HT-29 (cell line): Measurements from ENCODE around the gene SH2D4B. TPM values are rescaled to one million over a fixed set of nuclear protein-coding genes. Genes with fewer than 3 reads are reported as not detected.
"Not testable (repeated sequence)": the region's sequence is repeated elsewhere in the genome, so short reads cannot be mapped to it uniquely, and the experiment has no call there.

ENCODE experiments used
- DNase-seq: peaks from one replicate; pipeline ENCODE4 v3.0.0-alpha.2; 2015; ENCODE audit warnings: low spot score
- total RNA-seq: library from RNA; depleted of rRNA; stranded (reverse); fragments of >200 nt; shearing (Covaris generic); gene quantifications from 2 replicates; pipeline ENCODE4 v1.2.3, GENCODE V29; 2014

SH2D4B gene
- total RNA-seq, 1 experiment from 2014 or later = not detected

- DNase-seq = no peak
Observed at GRCh38 chr10:80523773-80524172, 13.9 kb upstream of the SH2D4B start.

- DNase-seq = no peak
Observed at GRCh38 chr10:80524190-80524909, 13.4 kb upstream of the SH2D4B start.

- DNase-seq = no peak
Observed at GRCh38 chr10:80526218-80526617, 11.5 kb upstream of the SH2D4B start.

GRCh38 chr10:80526742-80527141 lies 11.0 kb upstream of the SH2D4B start:
- DNase-seq = no peak

GRCh38 chr10:80528185-80528700 lies 9.5 kb upstream of the SH2D4B start:
- no peak for DNase-seq

GRCh38 chr10:80528901-80529300 lies 8.8 kb upstream of the SH2D4B start:
- DNase-seq = no peak

- DNase-seq = no peak
Observed at GRCh38 chr10:80529604-80530003, 8.1 kb upstream of the SH2D4B start.

- peak; percentile 52 for DNase-seq
Observed at GRCh38 chr10:80530251-80530650, 7.5 kb upstream of the SH2D4B start.

- DNase-seq = no peak
Observed at GRCh38 chr10:80530816-80531215, 6.9 kb upstream of the SH2D4B start.

GRCh38 chr10:80532571-80532970 lies 5.1 kb upstream of the SH2D4B start:
- no peak for DNase-seq

- not testable (repeated sequence) for DNase-seq
Observed at GRCh38 chr10:80534059-80534458, 3.6 kb upstream of the SH2D4B start.

GRCh38 chr10:80534646-80535045 lies 3.1 kb upstream of the SH2D4B start:
- not testable (repeated sequence) for DNase-seq

- DNase-seq = peak; percentile 52
Observed at GRCh38 chr10:80535671-80536360, 1.9 kb upstream of the SH2D4B start.

- DNase-seq = no peak
Observed at GRCh38 chr10:80536361-80536835, 1.3 kb upstream of the SH2D4B start.

- DNase-seq = no peak
Observed at GRCh38 chr10:80537086-80537735, 491 bp upstream of the SH2D4B start.

GRCh38 chr10:80538481-80539185 lies 931 bp downstream of the SH2D4B start:
- DNase-seq = no peak

- no peak for DNase-seq
Observed at GRCh38 chr10:80539421-80540031, 1.8 kb downstream of the SH2D4B start.

GRCh38 chr10:80540136-80540535 lies 2.4 kb downstream of the SH2D4B start:
- no peak for DNase-seq

GRCh38 chr10:80540618-80540980 lies 2.9 kb downstream of the SH2D4B start:
- no peak for DNase-seq

GRCh38 chr10:80540981-80541750 lies 3.5 kb downstream of the SH2D4B start:
- DNase-seq = no peak

- no peak for DNase-seq
Observed at GRCh38 chr10:80542053-80542452, 4.4 kb downstream of the SH2D4B start.
